ENCODE results near the gene SLC7A10. TPM values are rescaled to one million over a fixed set of nuclear protein-coding genes. Genes with fewer than 3 reads are reported as not detected.

The SLC7A10 gene
- total RNA-seq, 1 experiment from 2014 or later: not detected

GRCh38 chr19:33208371-33208895 is 17.2 kb downstream of the SLC7A10 start:
- DNase-seq: no peak
- no peak for TF ChIP-seq CTCF (IDR thresholded peaks at IDR 0.05; ENCODE audit: insufficient read depth in 1 of 2, low read depth in 1 of 2, low read length in 1 of 2, severe bottlenecking in 1 of 2, unreplicated experiment in 1 of 2)
- Histone ChIP-seq H3K4me1 (no peaks in the 10 kb centered on the region), H3K36me3 (ENCODE audit: control insufficient read depth, insufficient read depth, low read length) (no peaks in the 10 kb centered on the region), H3K4me3 (ENCODE audit: low read depth, low read length) (no peak overlapping the region), H3K9me3 (no peaks in the 10 kb centered on the region), H3K27me3 (replicated peaks; ENCODE audit: control insufficient read depth, insufficient read depth, low read length) (no peaks in the 10 kb centered on the region)
- no peaks in the 10 kb centered on the region for H3K4me1 Mint-ChIP-seq (ENCODE audit: low read depth, unreplicated experiment)
- no peak overlapping the region for H3K27ac Mint-ChIP-seq (ENCODE audit: unreplicated experiment)
- no peak overlapping the region for H3K4me3 Mint-ChIP-seq (ENCODE audit: unreplicated experiment)
- ChIA-PET POLR2A (no interaction called here), CTCF (no interaction called here)
- BruUV-seq (replicated peaks): no TSS peak
- intact Hi-C loops (cut with micrococcal nuclease; ENCODE audit: unreplicated experiment): no loop called here
- no peaks in the 10 kb centered on the region for H3K36me3 Mint-ChIP-seq (ENCODE audit: insufficient read depth, unreplicated experiment)
- no peaks in the 10 kb centered on the region for H3K9me3 Mint-ChIP-seq (ENCODE audit: unreplicated experiment)
- H3K27me3 Mint-ChIP-seq (ENCODE audit: insufficient read depth, unreplicated experiment): no peaks in the 10 kb centered on the region

- ChIA-PET POLR2A (no interaction called here), CTCF (no interaction called here)
- H3K27me3 Mint-ChIP-seq (ENCODE audit: insufficient read depth, unreplicated experiment): no peaks in the 10 kb centered on the region
- no peak for DNase-seq
- no TSS peak for BruUV-seq (replicated peaks)
- H3K4me3 Mint-ChIP-seq (ENCODE audit: unreplicated experiment): no peak overlapping the region
- Histone ChIP-seq H3K4me3 (ENCODE audit: low read depth, low read length) (no peak overlapping the region), H3K27me3 (replicated peaks; ENCODE audit: control insufficient read depth, insufficient read depth, low read length) (no peaks in the 10 kb centered on the region), H3K9me3 (no peaks in the 10 kb centered on the region), H3K4me1 (no peaks in the 10 kb centered on the region), H3K36me3 (ENCODE audit: control insufficient read depth, insufficient read depth, low read length) (no peaks in the 10 kb centered on the region; the same call in 1 of the 2 replicates)
- H3K9me3 Mint-ChIP-seq (ENCODE audit: unreplicated experiment): no peaks in the 10 kb centered on the region
- H3K27ac Mint-ChIP-seq (ENCODE audit: unreplicated experiment): no peak overlapping the region
- no peaks in the 10 kb centered on the region for H3K36me3 Mint-ChIP-seq (ENCODE audit: insufficient read depth, unreplicated experiment)
- H3K4me1 Mint-ChIP-seq (ENCODE audit: low read depth, unreplicated experiment): no peaks in the 10 kb centered on the region
- TF ChIP-seq CTCF (IDR thresholded peaks at IDR 0.05; ENCODE audit: insufficient read depth in 1 of 2, low read depth in 1 of 2, low read length in 1 of 2, severe bottlenecking in 1 of 2, unreplicated experiment in 1 of 2): no peak
- intact Hi-C loops (cut with micrococcal nuclease; ENCODE audit: unreplicated experiment): no loop called here
Observed at GRCh38 chr19:33207903-33208302, 17.7 kb downstream of the SLC7A10 start.

- Histone ChIP-seq H3K4me3 (ENCODE audit: low read depth, low read length) (no peak overlapping the region), H3K9me3 (no peaks in the 10 kb centered on the region), H3K27me3 (replicated peaks; ENCODE audit: control insufficient read depth, insufficient read depth, low read length) (no peaks in the 10 kb centered on the region), H3K36me3 (ENCODE audit: control insufficient read depth, insufficient read depth, low read length) (no peaks in the 10 kb centered on the region; the same call in 1 of the 2 replicates), H3K4me1 (no peaks in the 10 kb centered on the region)
- CTCF ChIA-PET: no interaction called here
- no peaks in the 10 kb centered on the region for H3K9me3 Mint-ChIP-seq (ENCODE audit: unreplicated experiment)
- H3K27me3 Mint-ChIP-seq (ENCODE audit: insufficient read depth, unreplicated experiment): no peaks in the 10 kb centered on the region
- H3K4me1 Mint-ChIP-seq (ENCODE audit: low read depth, unreplicated experiment): no peaks in the 10 kb centered on the region
- DNase-seq: no peak
- intact Hi-C loops (cut with micrococcal nuclease; ENCODE audit: unreplicated experiment): no loop called here
- no peak overlapping the region for H3K27ac Mint-ChIP-seq (ENCODE audit: unreplicated experiment)
- no peak for TF ChIP-seq CTCF (IDR thresholded peaks at IDR 0.05; ENCODE audit: insufficient read depth in 1 of 2, low read depth in 1 of 2, low read length in 1 of 2, severe bottlenecking in 1 of 2, unreplicated experiment in 1 of 2)
- H3K36me3 Mint-ChIP-seq (ENCODE audit: insufficient read depth, unreplicated experiment): no peaks in the 10 kb centered on the region
- POLR2A ChIA-PET: no interaction called here
- TSS peak; percentile 41 for BruUV-seq (replicated peaks)
- H3K4me3 Mint-ChIP-seq (ENCODE audit: unreplicated experiment): no peak overlapping the region
Observed at GRCh38 chr19:33207040-33207620, 18.5 kb downstream of the SLC7A10 start.

Measured in Caco-2 (cell line).